ENCODE measurements around the gene TENM3.

TENM3 gene

DNA sequence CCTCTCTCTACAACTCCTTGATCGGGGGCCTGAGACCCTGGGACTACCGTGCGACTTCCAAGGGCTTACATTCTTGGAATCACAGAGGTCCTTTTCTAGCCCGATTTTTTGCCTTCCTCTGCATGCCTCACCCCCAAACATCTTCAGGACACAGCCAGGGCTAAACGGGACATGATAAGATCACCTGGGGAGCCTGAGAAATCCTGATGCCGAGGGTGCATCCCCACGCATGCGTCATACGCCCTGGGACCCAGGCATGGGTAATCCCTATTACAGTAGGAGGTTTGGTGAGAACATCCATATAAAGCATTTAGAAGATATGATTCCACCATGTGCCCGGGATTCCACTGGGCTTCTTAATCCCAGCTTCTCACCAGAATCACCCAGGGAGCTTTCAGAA lies 596.9 kb downstream of the TENM3 start:
- Histone ChIP-seq H3K27me3 (ENCODE audit: low read depth, low read length) (no peaks in the 10 kb centered on the region), H3K36me3 (ENCODE audit: control insufficient read depth in 1 of 2, insufficient read depth in 2 of 2, low read length in 2 of 2) (no peaks in the 10 kb centered on the region), H3K27ac (ENCODE audit: low read length) (no peak overlapping the region), H3K9me3 (ENCODE audit: control insufficient read depth in 1 of 2, low read length in 2 of 2) (peaks cover 0 to 6% of the 10 kb centered on the region in 2 donors), H3K4me1 (ENCODE audit: control insufficient read depth in 1 of 2, insufficient read depth in 2 of 2, low read length in 2 of 2) (no peaks in the 10 kb centered on the region), H3K4me3 (ENCODE audit: low read depth in 1 of 2, low read length in 2 of 2) (no peak overlapping the region)

DNA sequence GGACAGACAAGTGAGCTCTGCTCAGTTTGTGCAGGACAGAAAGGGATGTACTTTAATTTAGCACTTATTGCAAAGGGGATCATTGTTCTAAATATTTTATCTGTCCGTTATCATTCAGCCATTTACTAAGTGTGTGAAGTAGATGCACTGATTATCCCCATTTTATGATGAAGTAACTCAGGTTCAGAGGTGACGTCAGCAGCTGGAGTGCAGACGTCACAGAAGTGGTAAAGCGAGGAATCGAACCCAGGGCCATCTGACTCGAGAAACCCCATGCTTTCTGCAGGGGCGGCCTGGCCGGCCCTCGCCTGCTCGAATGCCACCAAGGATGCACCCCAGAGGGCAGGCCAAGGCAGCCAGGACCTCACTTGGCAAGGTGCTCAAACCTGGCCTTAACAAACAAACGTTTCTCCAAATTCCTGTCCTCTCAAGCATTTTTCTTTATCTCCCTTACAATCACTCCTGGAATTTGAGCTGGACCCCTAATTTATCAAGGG lies 599.0 kb downstream of the TENM3 start:
- Histone ChIP-seq H3K36me3 (ENCODE audit: control insufficient read depth in 1 of 2, insufficient read depth in 2 of 2, low read length in 2 of 2) (no peaks in the 10 kb centered on the region), H3K9me3 (ENCODE audit: control insufficient read depth in 1 of 2, low read length in 2 of 2) (peaks cover 0 to 6% of the 10 kb centered on the region in 2 donors), H3K27me3 (ENCODE audit: low read depth, low read length) (no peaks in the 10 kb centered on the region), H3K4me3 (ENCODE audit: low read depth in 1 of 2, low read length in 2 of 2) (no peak overlapping the region), H3K27ac (ENCODE audit: low read length) (no peak overlapping the region), H3K4me1 (ENCODE audit: control insufficient read depth in 1 of 2, insufficient read depth in 2 of 2, low read length in 2 of 2) (no peaks in the 10 kb centered on the region)

DNA sequence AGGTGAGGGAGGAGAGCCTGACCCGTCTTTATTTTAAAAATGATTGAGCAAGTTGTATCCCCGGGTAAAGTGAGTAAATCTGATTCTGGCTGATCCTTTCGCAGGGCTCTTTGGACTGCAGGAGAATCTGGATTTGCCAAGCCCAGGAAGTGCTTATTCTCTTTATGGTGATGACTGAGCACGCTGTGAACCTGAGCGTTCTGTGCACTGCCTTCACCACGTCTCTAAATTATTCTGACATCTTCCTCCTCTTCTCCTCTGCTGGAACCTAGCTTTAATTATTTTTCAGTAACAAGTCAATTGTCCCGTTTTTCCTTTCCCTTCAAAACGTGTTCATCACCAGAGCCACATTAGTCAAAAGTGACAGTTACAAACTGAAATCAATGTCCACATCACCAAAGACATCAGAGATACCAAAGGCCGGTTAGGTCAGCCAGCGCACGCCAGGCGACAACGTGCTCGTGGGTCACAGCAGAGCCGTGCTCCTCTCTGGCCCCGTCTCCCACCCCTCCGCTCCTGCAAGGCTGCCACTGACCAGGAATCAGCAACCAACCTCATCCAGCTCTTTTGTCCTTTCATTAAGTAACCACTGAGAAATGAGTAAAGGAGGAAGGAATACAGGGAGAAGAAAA lies 599.7 kb downstream of the TENM3 start:
- Histone ChIP-seq H3K4me3 (ENCODE audit: low read depth in 1 of 2, low read length in 2 of 2) (no peak overlapping the region), H3K27me3 (ENCODE audit: low read depth, low read length) (no peaks in the 10 kb centered on the region), H3K27ac (ENCODE audit: low read length) (no peak overlapping the region), H3K4me1 (ENCODE audit: control insufficient read depth in 1 of 2, insufficient read depth in 2 of 2, low read length in 2 of 2) (no peaks in the 10 kb centered on the region), H3K36me3 (ENCODE audit: control insufficient read depth in 1 of 2, insufficient read depth in 2 of 2, low read length in 2 of 2) (no peaks in the 10 kb centered on the region), H3K9me3 (ENCODE audit: control insufficient read depth in 1 of 2, low read length in 2 of 2) (peaks cover 0 to 6% of the 10 kb centered on the region in 2 donors)

DNA sequence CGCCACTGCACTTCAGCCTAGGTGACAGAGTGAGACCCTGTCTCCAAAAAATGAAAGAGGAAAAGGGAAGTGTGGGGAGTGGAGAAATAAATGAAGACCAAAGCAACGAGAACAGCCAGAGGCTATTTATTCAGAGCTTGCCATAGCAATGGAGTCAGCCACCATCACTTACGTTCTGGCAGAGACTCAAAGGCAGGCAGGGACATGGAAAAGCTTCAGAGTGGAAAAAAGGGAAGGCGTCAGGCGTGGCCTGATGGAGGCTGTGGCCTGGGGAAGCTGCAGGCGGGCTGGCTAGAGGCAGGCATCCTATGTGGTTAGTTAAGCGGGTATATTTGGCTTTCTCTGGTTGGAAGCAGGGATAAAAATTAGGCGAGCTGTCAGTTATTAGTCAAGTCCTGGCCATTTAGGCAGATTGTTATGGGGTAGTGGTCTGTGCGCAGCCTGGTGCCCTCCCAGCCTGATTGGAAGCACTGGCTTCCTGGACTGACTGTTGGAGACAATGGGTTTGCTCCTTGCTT lies 600.7 kb downstream of the TENM3 start:
- no peaks in the 10 kb centered on the region for H3K27me3 ChIP-seq (ENCODE audit: low read depth, low read length)
- H3K36me3 ChIP-seq (ENCODE audit: control insufficient read depth in 1 of 2, insufficient read depth in 2 of 2, low read length in 2 of 2), result no peaks in the 10 kb centered on the region
- H3K27ac ChIP-seq (ENCODE audit: low read length), result no peak overlapping the region
- H3K4me3 ChIP-seq (ENCODE audit: low read depth in 1 of 2, low read length in 2 of 2), result no peak overlapping the region
- H3K4me1 ChIP-seq (ENCODE audit: control insufficient read depth in 1 of 2, insufficient read depth in 2 of 2, low read length in 2 of 2), result no peaks in the 10 kb centered on the region
- peaks cover 0 to 6% of the 10 kb centered on the region in 2 donors for H3K9me3 ChIP-seq (ENCODE audit: control insufficient read depth in 1 of 2, low read length in 2 of 2)

DNA sequence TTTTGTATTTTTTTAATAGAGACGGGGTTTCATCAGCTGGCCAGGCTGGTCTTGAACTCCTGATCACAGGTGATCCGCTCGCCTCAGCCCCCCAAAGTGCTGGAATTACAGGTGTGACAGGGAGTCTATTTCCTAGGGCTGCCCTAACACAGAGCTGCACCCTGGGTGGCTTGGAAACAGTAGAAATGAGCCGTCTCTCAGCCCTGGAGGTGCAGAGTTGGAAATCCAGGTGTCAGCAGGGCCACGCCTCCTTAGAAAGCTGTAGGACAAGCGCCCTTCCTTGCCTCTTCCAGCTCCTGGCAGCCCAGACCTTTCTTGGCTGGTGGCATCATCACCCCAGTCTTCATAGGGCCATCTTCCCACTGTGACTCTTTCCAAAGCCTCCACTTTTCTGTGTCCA lies 602.4 kb downstream of the TENM3 start:
- H3K27ac ChIP-seq (ENCODE audit: low read length), result no peak overlapping the region
- no peaks in the 10 kb centered on the region for H3K4me1 ChIP-seq (ENCODE audit: control insufficient read depth in 1 of 2, insufficient read depth in 2 of 2, low read length in 2 of 2)
- H3K36me3 ChIP-seq (ENCODE audit: control insufficient read depth in 1 of 2, insufficient read depth in 2 of 2, low read length in 2 of 2), result no peaks in the 10 kb centered on the region
- H3K4me3 ChIP-seq (ENCODE audit: low read depth in 1 of 2, low read length in 2 of 2), result no peak overlapping the region
- H3K9me3 ChIP-seq (ENCODE audit: control insufficient read depth in 1 of 2, low read length in 2 of 2), result peaks cover 0 to 6% of the 10 kb centered on the region in 2 donors
- no peaks in the 10 kb centered on the region for H3K27me3 ChIP-seq (ENCODE audit: low read depth, low read length)

DNA sequence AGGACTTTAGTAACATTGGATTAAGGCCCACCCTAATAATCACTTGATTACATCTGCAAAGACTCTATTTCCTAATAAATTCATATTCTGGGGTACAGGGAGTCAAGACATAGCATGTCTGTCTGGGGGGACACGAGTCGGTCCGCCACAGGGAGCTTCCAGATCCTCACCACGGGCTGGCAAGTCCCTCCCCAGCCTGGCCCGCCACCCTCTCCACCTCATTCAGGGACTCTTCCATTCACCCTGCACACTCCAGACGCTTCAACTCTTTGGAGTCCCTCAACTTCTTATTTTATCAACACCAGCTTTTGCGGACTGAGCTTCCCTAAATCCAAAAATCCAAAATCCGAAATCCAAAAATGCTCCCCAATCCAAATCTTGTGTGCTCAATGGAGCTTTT lies 602.8 kb downstream of the TENM3 start:
- no peaks in the 10 kb centered on the region for H3K4me1 ChIP-seq (ENCODE audit: control insufficient read depth in 1 of 2, insufficient read depth in 2 of 2, low read length in 2 of 2)
- H3K27me3 ChIP-seq (ENCODE audit: low read depth, low read length), result no peaks in the 10 kb centered on the region
- H3K27ac ChIP-seq (ENCODE audit: low read length), result no peak overlapping the region
- no peaks in the 10 kb centered on the region for H3K36me3 ChIP-seq (ENCODE audit: control insufficient read depth in 1 of 2, insufficient read depth in 2 of 2, low read length in 2 of 2)
- no peak overlapping the region for H3K4me3 ChIP-seq (ENCODE audit: low read depth in 1 of 2, low read length in 2 of 2)
- H3K9me3 ChIP-seq (ENCODE audit: control insufficient read depth in 1 of 2, low read length in 2 of 2), result peaks cover 0 to 3% of the 10 kb centered on the region in 2 donors

DNA sequence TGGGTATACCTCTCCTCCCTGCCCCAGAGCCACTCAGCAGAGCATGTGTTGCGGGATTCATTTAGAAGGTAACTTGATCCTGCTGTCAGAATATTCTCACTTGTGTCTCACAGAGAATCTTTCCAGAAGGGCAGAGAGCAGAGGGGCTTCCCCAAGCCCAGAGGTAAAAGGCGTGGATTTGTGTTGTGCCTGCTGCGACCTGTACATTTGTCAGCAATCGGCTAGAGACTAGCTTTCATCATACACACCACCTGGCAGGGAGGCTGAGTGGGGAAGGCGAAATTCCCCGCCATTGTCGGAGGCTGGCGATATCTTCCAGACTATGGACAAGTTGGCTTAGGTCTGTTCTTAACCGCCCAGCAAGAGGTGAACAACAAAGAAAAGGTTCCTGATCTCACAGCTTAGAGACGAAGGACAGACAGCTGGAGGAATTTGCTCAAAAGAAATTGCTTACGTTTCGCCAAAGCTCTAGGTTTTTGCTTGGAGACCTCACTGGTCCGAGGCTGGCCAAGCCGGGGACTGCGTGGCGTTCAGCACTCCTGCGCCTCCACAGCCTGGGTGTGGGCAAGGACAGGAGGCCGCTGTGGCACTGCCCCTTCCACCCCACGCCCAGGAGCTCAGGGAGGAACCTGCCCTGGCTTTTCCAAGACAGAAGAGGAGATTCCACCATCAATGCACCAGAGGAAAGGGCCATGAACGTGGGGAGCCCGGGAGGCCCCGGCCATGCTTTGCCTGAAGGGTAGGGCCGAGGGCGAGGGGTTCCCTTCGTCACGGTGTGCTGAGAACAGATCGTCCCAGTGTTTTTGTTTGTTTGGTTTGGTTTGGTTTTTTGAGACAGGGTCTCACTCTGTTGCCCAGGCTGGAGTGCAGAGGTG lies 604.6 kb downstream of the TENM3 start:
- Histone ChIP-seq H3K9me3 (ENCODE audit: control insufficient read depth in 1 of 2, low read length in 2 of 2) (no peaks in the 10 kb centered on the region), H3K36me3 (ENCODE audit: control insufficient read depth in 1 of 2, insufficient read depth in 2 of 2, low read length in 2 of 2) (no peaks in the 10 kb centered on the region), H3K4me3 (ENCODE audit: low read depth in 1 of 2, low read length in 2 of 2) (no peak overlapping the region), H3K4me1 (ENCODE audit: control insufficient read depth in 1 of 2, insufficient read depth in 2 of 2, low read length in 2 of 2) (no peaks in the 10 kb centered on the region), H3K27ac (ENCODE audit: low read length) (no peak overlapping the region), H3K27me3 (ENCODE audit: low read depth, low read length) (no peaks in the 10 kb centered on the region)

DNA sequence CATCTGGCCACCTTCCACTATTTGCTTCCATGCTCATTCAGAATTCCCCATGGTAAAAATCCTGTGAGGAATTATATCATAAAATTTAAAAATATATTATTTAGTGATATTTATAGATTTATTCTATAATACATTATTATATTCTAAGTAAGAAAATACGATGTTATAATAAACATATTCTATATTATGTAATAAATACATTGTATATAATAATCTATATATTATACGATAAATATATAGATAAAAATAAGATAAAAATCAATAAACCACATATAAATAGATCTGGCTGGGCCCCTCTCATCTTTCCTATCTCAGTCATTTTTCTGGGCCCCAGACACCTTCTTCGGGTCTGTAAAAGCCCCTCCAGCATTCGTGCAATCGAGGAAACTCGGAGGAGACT lies 605.5 kb downstream of the TENM3 start:
- Histone ChIP-seq H3K27ac (ENCODE audit: low read length) (no peak overlapping the region), H3K27me3 (ENCODE audit: low read depth, low read length) (no peaks in the 10 kb centered on the region), H3K9me3 (ENCODE audit: control insufficient read depth in 1 of 2, low read length in 2 of 2) (peaks cover 0 to 7% of the 10 kb centered on the region in 2 donors), H3K4me3 (ENCODE audit: low read depth in 1 of 2, low read length in 2 of 2) (no peak overlapping the region), H3K4me1 (ENCODE audit: control insufficient read depth in 1 of 2, insufficient read depth in 2 of 2, low read length in 2 of 2) (no peaks in the 10 kb centered on the region), H3K36me3 (ENCODE audit: control insufficient read depth in 1 of 2, insufficient read depth in 2 of 2, low read length in 2 of 2) (no peaks in the 10 kb centered on the region)

All from muscle layer of duodenum (tissue), 2 donors.